Stimulated activated CD8-positive, alpha-beta memory T cell treated with anti-CD3 and anti-CD28 coated beads, Interleukin-7, amount 100 ng/mL, for 4 hours (primary cell): Measurements from ENCODE around the gene PTGFRN.
A peak's percentile ranks its signal among the peaks of the same experiment; 100 is the strongest.
"Not testable (repeated sequence)": the region's sequence is repeated elsewhere in the genome, so short reads cannot be mapped to it uniquely, and the experiment has no call there.

Experiments used
- DNase-seq, 2 donors: peaks; one replicate each; pipeline ENCODE4 v3.0.0-alpha.2; 2020; ENCODE audit warnings: low read depth in 2 of 2

Gene PTGFRN

GRCh38 chr1:116909512-116910378 lies at the start of gene PTGFRN:
PTGFRN (plus strand) TSS chr1:116909916; CDS start chr1:116910204, 288 bp downstream.
- peak in 1 of 2 donors; percentile 7 for DNase-seq

- not testable (repeated sequence) for DNase-seq
These were observed 49.5 kb upstream of the PTGFRN start for GRCh38 chr1:116860167-116860566.

GRCh38 chr1:116861137-116861536 lies 48.6 kb upstream of the PTGFRN start:
- DNase-seq = no peak

GRCh38 chr1:116863031-116863430 lies 46.7 kb upstream of the PTGFRN start:
- not testable (repeated sequence) for DNase-seq

- not testable (repeated sequence) for DNase-seq
These were observed 43.2 kb upstream of the PTGFRN start for GRCh38 chr1:116866478-116866877.

- DNase-seq = no peak
These were observed 41.3 kb upstream of the PTGFRN start for GRCh38 chr1:116868385-116868784.

- DNase-seq = no peak
These were observed 40.1 kb upstream of the PTGFRN start for GRCh38 chr1:116869611-116870010.

GRCh38 chr1:116870300-116870699 lies 39.4 kb upstream of the PTGFRN start:
- DNase-seq = no peak

GRCh38 chr1:116871779-116872146 lies 38.0 kb upstream of the PTGFRN start:
- DNase-seq = no peak

GRCh38 chr1:116873680-116874271 lies 35.9 kb upstream of the PTGFRN start:
- DNase-seq = no peak

GRCh38 chr1:116874733-116875249 lies 34.9 kb upstream of the PTGFRN start:
- DNase-seq = no peak

- DNase-seq = no peak
These were observed 34.3 kb upstream of the PTGFRN start for GRCh38 chr1:116875391-116875790.

- not testable (repeated sequence) for DNase-seq
These were observed 33.8 kb upstream of the PTGFRN start for GRCh38 chr1:116875946-116876345.

GRCh38 chr1:116877141-116877818 lies 32.4 kb upstream of the PTGFRN start:
- DNase-seq = no peak

GRCh38 chr1:116878804-116879477 lies 30.8 kb upstream of the PTGFRN start:
- no peak for DNase-seq

- DNase-seq = no peak
These were observed 30.1 kb upstream of the PTGFRN start for GRCh38 chr1:116879478-116880133.

- no peak for DNase-seq
These were observed 28.8 kb upstream of the PTGFRN start for GRCh38 chr1:116880917-116881316.

- DNase-seq = peak in 1 of 2 donors; percentile 8
These were observed 27.7 kb upstream of the PTGFRN start for GRCh38 chr1:116881879-116882520.

GRCh38 chr1:116882866-116883265 lies 26.9 kb upstream of the PTGFRN start:
- no peak for DNase-seq

- DNase-seq = no peak
These were observed 23.3 kb upstream of the PTGFRN start for GRCh38 chr1:116886291-116886878.
